ENCODE data around the gene HYCC2. TPM values are rescaled to one million over a fixed set of nuclear protein-coding genes. Genes with fewer than 3 reads are reported as not detected.

HYCC2 gene
- total RNA-seq, 1 donor from 2014 or later: 31.5 TPM

Other genes starting within 250 kb of the HYCC2 start
- gene CLK1, start 207.0 kb downstream of the HYCC2 start, total RNA-seq: 105 TPM
- 19.8 TPM for gene PPIL3, start 182.6 kb downstream of the HYCC2 start, total RNA-seq
- gene NIF3L1, start 182.3 kb downstream of the HYCC2 start, total RNA-seq: 13.7 TPM
- gene ORC2, start 108.0 kb downstream of the HYCC2 start, total RNA-seq: 25.2 TPM
- 83.2 TPM for gene NDUFB3, start 330 bp upstream of the HYCC2 start, total RNA-seq
- 282 TPM for gene CFLAR, start 44.5 kb upstream of the HYCC2 start, total RNA-seq
- gene CASP10, start 111.5 kb upstream of the HYCC2 start, total RNA-seq: 10.7 TPM
- gene CASP8, start 188.9 kb upstream of the HYCC2 start, total RNA-seq: 25.2 TPM